ENCODE results near the gene LAMA1.

The LAMA1 gene

DNA sequence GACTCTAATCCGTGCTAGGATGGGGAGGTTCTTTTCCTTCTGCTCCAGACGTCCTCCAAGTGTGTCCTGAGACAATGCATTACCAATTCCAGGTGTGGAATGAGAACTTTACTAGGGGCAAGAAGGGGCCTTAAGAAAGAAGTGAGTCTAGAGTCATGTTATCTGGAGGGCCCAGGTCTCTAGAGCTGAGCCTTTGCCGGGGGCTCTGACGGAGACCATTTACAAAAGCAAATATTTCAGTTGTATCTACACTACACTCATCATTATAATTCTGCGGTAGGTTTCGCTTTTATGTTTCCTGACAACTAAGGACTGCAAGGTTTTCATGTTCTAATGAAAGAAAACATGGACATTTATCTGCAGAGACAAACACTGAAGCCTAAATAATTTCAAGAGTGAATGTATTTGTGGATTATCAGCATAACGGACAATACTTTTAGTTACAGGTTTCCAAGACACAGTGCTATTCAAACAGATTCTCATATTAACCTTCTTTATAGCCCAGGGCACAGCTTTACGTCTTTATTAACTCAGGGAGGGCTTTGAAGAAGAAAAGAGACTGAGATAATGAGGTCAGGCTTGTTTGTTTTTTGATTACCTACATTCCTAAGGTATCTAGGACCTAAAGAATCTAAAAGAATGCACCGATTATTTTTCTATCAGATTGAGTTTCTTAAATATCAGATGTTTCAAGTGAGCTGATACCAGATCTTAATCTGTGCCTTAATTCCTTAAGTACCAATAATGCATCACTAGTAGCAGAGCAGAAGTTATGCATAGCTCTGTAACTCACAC, 15.0 kb upstream of the LAMA1 start:
- no peak overlapping the region for H3K27ac ChIP-seq
- TF ChIP-seq, protein P1, sequence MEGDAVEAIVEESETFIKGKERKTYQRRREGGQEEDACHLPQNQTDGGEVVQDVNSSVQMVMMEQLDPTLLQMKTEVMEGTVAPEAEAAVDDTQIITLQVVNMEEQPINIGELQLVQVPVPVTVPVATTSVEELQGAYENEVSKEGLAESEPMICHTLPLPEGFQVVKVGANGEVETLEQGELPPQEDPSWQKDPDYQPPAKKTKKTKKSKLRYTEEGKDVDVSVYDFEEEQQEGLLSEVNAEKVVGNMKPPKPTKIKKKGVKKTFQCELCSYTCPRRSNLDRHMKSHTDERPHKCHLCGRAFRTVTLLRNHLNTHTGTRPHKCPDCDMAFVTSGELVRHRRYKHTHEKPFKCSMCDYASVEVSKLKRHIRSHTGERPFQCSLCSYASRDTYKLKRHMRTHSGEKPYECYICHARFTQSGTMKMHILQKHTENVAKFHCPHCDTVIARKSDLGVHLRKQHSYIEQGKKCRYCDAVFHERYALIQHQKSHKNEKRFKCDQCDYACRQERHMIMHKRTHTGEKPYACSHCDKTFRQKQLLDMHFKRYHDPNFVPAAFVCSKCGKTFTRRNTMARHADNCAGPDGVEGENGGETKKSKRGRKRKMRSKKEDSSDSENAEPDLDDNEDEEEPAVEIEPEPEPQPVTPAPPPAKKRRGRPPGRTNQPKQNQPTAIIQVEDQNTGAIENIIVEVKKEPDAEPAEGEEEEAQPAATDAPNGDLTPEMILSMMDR (conservative IDR thresholded peaks at IDR 0.05): no peak

DNA sequence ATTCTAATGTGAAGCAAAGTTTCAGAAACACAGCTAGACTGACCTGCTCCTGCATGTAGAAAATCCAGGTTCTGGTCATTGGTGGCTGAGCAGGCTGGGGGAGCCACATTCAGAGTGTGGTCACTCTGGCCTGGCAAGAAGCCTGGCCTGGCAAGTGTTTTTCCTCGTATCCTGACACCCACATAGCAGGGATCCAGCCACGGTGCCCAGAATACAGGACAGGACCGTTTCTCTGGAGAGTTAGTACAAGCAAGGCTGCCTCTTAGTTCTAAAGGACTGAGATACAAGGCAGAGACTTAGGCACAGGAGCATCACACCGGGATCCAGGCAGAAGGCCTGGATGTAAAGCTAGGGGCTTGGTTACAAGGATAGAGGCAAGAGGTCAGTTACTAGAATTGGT, 4.8 kb upstream of the LAMA1 start:
- H3K27ac ChIP-seq: no peak overlapping the region
- TF ChIP-seq, protein P1 (conservative IDR thresholded peaks at IDR 0.05): no peak

DNA sequence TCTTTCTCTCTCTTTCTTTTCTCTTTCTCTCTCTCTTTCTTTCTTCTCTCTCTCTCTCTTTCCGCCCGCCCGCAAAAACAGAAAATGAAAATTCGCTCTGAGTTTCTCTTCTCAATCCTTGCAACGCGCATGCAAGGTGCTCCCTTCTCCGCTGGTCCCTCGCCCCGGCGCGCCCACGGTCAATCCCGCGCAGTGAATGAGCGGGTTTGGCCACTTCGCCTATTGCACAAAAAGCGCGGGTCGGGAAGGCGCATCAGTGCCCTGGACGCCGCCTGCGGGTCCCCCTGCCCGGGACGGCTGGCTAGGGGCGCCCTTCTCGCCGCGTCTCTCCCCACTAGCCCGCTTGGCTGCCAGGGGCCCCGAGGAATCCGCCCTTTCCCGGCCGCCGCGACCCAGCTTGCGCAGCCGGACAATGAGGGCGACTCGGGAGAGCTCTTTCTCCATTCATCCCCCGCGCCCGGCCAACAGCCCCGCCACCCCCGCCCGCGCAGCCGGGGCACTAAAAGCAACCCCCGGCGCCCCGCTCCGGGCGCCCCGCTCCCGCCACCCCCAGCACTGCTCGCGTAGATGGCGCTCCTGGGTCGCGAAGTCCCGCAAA, 706 bp downstream of the LAMA1 start:
- no peak overlapping the region for H3K27ac ChIP-seq
- TF ChIP-seq, protein P1 (conservative IDR thresholded peaks at IDR 0.05): no peak

DNA sequence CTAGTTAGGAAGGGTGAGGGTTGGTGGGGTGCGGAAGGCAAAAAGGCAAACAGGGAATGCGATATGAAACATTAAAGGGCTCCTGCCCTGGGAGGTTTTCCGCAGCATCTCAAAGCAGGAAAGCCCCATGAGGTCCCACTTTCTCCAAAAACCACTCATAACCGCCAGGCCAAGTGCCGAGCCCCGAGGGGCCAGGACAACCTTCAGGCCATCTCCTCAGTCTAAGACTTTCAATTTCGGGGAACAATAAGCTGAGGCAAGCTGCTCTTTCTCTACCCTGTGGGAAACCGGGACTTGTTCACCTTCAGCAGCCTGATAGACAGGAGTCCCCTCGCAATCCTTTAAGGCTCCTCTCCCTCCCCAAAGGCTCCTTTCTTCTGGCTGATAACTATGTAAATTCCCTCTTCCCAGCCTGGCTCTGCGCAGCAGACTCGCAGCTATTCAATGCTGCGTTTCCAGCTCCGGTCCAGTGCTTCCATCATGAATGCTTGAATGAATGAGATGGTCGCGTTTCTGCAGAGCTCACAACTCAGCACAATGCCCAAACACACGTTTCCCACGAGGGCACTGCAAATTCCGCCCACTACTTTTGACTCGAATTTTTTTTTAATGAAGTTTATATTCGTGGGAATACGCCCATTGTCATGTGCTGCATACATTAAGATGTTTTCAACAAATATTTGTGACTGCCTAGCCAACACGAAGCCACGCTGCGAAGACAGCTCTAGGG, 1.4 kb downstream of the LAMA1 start:
- H3K27ac ChIP-seq: no peak overlapping the region
- TF ChIP-seq, protein P1 (conservative IDR thresholded peaks at IDR 0.05): no peak

DNA sequence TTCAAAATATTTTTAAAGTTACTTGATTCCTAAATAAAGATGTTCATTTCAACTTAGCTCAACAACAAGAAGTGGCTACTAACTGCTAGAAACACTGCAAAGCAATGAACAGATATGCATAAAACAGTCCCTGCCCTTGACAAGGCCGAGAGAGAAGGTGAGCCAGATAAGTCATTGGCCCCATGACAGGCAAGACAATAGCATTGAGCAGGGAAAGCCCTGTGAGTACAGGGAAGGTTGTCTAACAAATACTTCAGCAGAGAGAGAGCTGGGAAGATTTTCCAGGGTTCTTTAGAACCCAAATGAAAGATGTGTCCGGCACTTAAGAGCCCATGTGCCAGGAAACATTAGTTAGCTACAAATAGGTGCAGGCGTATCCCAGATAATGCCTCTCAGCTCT, 4.7 kb downstream of the LAMA1 start:
- TF ChIP-seq, protein P1 (conservative IDR thresholded peaks at IDR 0.05): no peak
- no peak overlapping the region for H3K27ac ChIP-seq

DNA sequence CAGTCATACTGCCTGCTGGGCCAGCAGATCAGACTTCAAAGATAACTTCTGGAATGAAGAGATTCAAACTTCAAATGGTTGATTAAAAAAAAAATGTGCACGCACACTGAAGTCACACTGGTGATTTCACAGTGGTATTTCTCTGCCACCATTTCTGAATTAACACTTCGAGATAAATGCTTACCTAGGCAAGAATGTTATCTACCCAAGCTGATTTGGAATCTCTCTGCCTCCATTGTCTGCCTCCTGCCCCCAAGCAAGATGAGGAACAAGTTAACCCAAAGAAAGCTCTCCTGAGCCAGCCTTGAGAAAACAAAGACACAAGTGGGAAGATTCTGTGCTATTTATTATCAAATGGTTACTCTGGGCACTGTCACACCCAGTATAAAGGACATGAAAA, 6.5 kb downstream of the LAMA1 start:
- H3K27ac ChIP-seq: no peak overlapping the region
- TF ChIP-seq, protein P1 (conservative IDR thresholded peaks at IDR 0.05): no peak

DNA sequence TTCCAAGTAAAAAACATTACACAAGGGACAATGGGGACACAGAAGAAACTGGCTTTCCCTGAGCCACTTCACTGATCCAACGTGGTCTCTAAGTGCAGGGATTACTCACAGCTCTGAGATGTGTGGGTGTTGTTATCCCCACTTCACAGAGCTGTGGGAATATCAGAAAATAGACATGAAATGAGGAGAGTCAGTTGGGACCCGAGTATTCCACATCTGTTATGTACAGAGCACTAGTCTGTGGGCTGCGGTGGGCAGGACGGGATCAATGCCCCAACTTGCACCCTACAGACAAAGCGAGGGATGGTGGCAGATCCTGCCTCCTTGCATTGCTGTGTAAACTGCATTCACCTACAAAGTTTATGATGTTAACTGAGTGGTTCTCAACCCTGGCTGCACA, 11.7 kb downstream of the LAMA1 start:
- TF ChIP-seq, protein P1 (conservative IDR thresholded peaks at IDR 0.05): no peak

More for the DNA sequence above, 11.7 kb downstream of the LAMA1 start:
- H3K27ac ChIP-seq: no peak overlapping the region
